Bone marrow (tissue), 2 donors: ENCODE results near the gene MTA1.
A peak's percentile ranks its signal among the peaks of the same experiment; 100 is the strongest.

Source experiments
- DNase-seq, 2 donors: peaks; one replicate each; lab custom pipeline; 2025; lab: John Stamatoyannopoulos, UW

Gene MTA1

GRCh38 chr14:105476097-105476830 lies 56.6 kb downstream of the MTA1 start:
- DNase-seq: no peak

GRCh38 chr14:105476831-105477659 lies 57.4 kb downstream of the MTA1 start:
- DNase-seq: no peak

- no peak for DNase-seq
Observed at GRCh38 chr14:105477660-105478397, 58.2 kb downstream of the MTA1 start.

- no peak for DNase-seq
Observed at GRCh38 chr14:105478398-105479251, 59.0 kb downstream of the MTA1 start.

GRCh38 chr14:105479431-105480158 lies 60.0 kb downstream of the MTA1 start:
- no peak for DNase-seq

GRCh38 chr14:105480199-105480746 lies 60.6 kb downstream of the MTA1 start:
- DNase-seq: no peak

GRCh38 chr14:105480807-105481801 lies 61.5 kb downstream of the MTA1 start:
- peak; percentile 71 to 93 for DNase-seq

GRCh38 chr14:105481886-105482457 lies 62.3 kb downstream of the MTA1 start:
- DNase-seq: peak; percentile 91 to 93

- no peak for DNase-seq
Observed at GRCh38 chr14:105482486-105483110, 63.0 kb downstream of the MTA1 start.

- no peak for DNase-seq
Observed at GRCh38 chr14:105483300-105484068, 63.9 kb downstream of the MTA1 start.

- no peak for DNase-seq
Observed at GRCh38 chr14:105484069-105484996, 64.7 kb downstream of the MTA1 start.

- DNase-seq: no peak
Observed at GRCh38 chr14:105484997-105485393, 65.4 kb downstream of the MTA1 start.

GRCh38 chr14:105485739-105486162 lies 66.1 kb downstream of the MTA1 start:
- DNase-seq: peak; percentile 36 to 50

GRCh38 chr14:105486163-105486973 lies 66.7 kb downstream of the MTA1 start, which contains the start of gene CRIP1:
Gene CRIP1, plus strand, starts transcription at chr14:105486886. Its CDS starts 374 bp downstream, at chr14:105487260.
- DNase-seq: no peak

- DNase-seq: peak in 1 of 2 donors; percentile 66
Observed at GRCh38 chr14:105486974-105487448, 67.4 kb downstream of the MTA1 start.
